ENCODE measurements around the gene LAIR2.

The LAIR2 gene

GRCh38 chr19:54515156-54515555 lies 12.5 kb downstream of the LAIR2 start:
- H3K27ac ChIP-seq = no peak overlapping the region
- H3K9me3 ChIP-seq = no peaks in the 10 kb centered on the region
- H3K4me1 ChIP-seq (ENCODE audit: control insufficient read depth in 1 of 2, insufficient read depth in 1 of 2, low read depth in 1 of 2, low read length in 1 of 2) = no peaks in the 10 kb centered on the region
- no peak overlapping the region for H3K4me3 ChIP-seq (ENCODE audit: low read depth in 1 of 2, low read length in 1 of 2)
- no peaks in the 10 kb centered on the region for H3K36me3 ChIP-seq
- H3K27me3 ChIP-seq = peaks cover 69% of the 10 kb centered on the region
- TF ChIP-seq CTCF (IDR thresholded peaks at IDR 0.05) = no peak

GRCh38 chr19:54517483-54517882 lies 14.9 kb downstream of the LAIR2 start:
- Histone ChIP-seq H3K4me1 (ENCODE audit: control insufficient read depth in 1 of 2, insufficient read depth in 1 of 2, low read depth in 1 of 2, low read length in 1 of 2) (peaks cover 3 to 6% of the 10 kb centered on the region in 2 experiments), H3K36me3 (no peaks in the 10 kb centered on the region), H3K27ac (no peak overlapping the region), H3K9me3 (no peaks in the 10 kb centered on the region), H3K4me3 (ENCODE audit: low read depth in 1 of 2, low read length in 1 of 2) (no peak overlapping the region), H3K27me3 (peaks cover 89% of the 10 kb centered on the region)
- TF ChIP-seq CTCF (IDR thresholded peaks at IDR 0.05) = no peak

GRCh38 chr19:54518844-54519243 lies 16.2 kb downstream of the LAIR2 start:
- Histone ChIP-seq H3K27me3 (peaks cover 94% of the 10 kb centered on the region), H3K27ac (no peak overlapping the region), H3K4me1 (ENCODE audit: control insufficient read depth in 1 of 2, insufficient read depth in 1 of 2, low read depth in 1 of 2, low read length in 1 of 2) (peaks cover 3 to 6% of the 10 kb centered on the region in 2 experiments), H3K36me3 (no peaks in the 10 kb centered on the region), H3K9me3 (no peaks in the 10 kb centered on the region), H3K4me3 (ENCODE audit: low read depth in 1 of 2, low read length in 1 of 2) (no peak overlapping the region)
- no peak for TF ChIP-seq CTCF (IDR thresholded peaks at IDR 0.05)

GRCh38 chr19:54521022-54521859 lies 18.6 kb downstream of the LAIR2 start:
- Histone ChIP-seq H3K4me3 (ENCODE audit: low read depth in 1 of 2, low read length in 1 of 2) (no peak overlapping the region), H3K27ac (no peak overlapping the region), H3K36me3 (no peaks in the 10 kb centered on the region), H3K4me1 (ENCODE audit: control insufficient read depth in 1 of 2, insufficient read depth in 1 of 2, low read depth in 1 of 2, low read length in 1 of 2) (peaks cover 3 to 6% of the 10 kb centered on the region in 2 experiments), H3K27me3 (peaks cover 90% of the 10 kb centered on the region), H3K9me3 (no peaks in the 10 kb centered on the region)
- TF ChIP-seq CTCF (IDR thresholded peaks at IDR 0.05) = no peak

- Histone ChIP-seq H3K9me3 (no peaks in the 10 kb centered on the region), H3K4me3 (ENCODE audit: low read depth in 1 of 2, low read length in 1 of 2) (no peak overlapping the region), H3K36me3 (no peaks in the 10 kb centered on the region), H3K27me3 (peaks cover 88% of the 10 kb centered on the region), H3K4me1 (ENCODE audit: control insufficient read depth in 1 of 2, insufficient read depth in 1 of 2, low read depth in 1 of 2, low read length in 1 of 2) (peaks cover 3 to 6% of the 10 kb centered on the region in 2 experiments), H3K27ac (no peak overlapping the region)
- no peak for TF ChIP-seq CTCF (IDR thresholded peaks at IDR 0.05)
Measured at GRCh38 chr19:54521860-54522513, 19.4 kb downstream of the LAIR2 start.

Measured in neutrophil (primary cell).